GM13976 (cell line): ENCODE data around the gene SPTSSB.

Source experiments
- DNase-seq: peaks from one replicate; pipeline ENCODE4 v3.0.0; 2012; ENCODE audit warnings: low spot score
- in situ Hi-C: fragments of 300-500 bp; cut with MboI; formaldehyde crosslinking; loops from one replicate; pipeline ENCODE4 v1.12.0; 2022; ENCODE audit warnings: low sequenced_read_pairs, mixed read lengths, inconsistent platforms; ENCODE audit not compliant: unreplicated experiment
- TF ChIP-seq, protein P1 (sequence below): IDR thresholded peaks from 2 replicates; pipeline ENCODE4 v1.5.1; 2012; ENCODE audit warnings: borderline replicate concordance, mild to moderate bottlenecking; ENCODE audit not compliant: insufficient read depth; ENCODE audit errors: extremely low read depth, missing control alignments, control extremely low read depth

SPTSSB gene

GRCh38 chr3:161392853-161393252 is 21.5 kb upstream of the SPTSSB start:
- in situ Hi-C loops = no loop called here
- no peak for DNase-seq
- TF ChIP-seq, protein P1, sequence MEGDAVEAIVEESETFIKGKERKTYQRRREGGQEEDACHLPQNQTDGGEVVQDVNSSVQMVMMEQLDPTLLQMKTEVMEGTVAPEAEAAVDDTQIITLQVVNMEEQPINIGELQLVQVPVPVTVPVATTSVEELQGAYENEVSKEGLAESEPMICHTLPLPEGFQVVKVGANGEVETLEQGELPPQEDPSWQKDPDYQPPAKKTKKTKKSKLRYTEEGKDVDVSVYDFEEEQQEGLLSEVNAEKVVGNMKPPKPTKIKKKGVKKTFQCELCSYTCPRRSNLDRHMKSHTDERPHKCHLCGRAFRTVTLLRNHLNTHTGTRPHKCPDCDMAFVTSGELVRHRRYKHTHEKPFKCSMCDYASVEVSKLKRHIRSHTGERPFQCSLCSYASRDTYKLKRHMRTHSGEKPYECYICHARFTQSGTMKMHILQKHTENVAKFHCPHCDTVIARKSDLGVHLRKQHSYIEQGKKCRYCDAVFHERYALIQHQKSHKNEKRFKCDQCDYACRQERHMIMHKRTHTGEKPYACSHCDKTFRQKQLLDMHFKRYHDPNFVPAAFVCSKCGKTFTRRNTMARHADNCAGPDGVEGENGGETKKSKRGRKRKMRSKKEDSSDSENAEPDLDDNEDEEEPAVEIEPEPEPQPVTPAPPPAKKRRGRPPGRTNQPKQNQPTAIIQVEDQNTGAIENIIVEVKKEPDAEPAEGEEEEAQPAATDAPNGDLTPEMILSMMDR = no peak

DNA sequence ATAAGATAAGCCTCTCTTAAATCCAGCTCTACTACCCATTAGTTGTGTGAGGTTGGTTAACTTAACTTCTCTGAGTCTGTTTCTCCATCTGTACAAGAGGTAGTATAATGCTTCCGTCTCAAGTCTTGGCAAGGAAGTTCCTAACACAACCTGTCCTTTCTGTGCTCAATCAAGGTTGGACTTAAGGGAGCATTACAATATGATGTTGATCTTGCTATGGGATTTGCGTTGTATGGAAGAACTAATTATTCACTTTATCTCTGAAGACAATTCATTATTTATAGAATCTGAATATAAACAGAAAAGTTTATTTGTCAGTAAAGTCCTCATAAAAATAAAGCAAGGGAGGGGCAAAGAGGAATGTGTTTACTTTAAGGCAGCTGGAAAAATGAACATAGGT is 18.9 kb upstream of the SPTSSB start:
- no peak for DNase-seq
- TF ChIP-seq, protein P1 = no peak
- in situ Hi-C loops = no loop called here

DNA sequence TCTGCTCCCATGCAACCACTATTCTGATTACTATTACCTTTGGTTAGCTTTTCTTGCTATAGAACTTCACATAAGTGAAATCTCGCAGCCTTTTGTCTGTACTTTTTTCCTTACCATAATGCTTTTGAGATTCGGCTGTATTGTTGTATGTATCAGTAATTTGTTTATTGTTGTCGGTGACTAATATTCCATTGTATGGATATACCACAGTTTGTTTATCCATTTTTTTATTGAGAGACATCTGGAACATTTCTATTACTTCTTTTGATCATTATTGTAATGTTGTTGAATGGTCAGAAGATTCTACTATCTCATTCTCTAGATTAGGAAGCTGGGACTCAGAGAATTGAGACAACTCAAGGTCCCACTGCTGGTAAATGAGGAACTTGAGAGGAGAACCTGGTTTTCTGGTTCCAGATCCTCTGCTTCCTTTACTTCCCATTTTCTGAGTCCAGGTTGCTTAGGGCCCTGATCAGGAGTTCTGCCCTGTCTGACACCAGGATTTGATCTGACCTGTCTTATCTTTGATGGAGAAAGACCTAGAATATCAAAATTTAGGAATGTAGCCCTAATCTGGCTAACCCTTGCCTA is 18.2 kb upstream of the SPTSSB start:
- TF ChIP-seq, protein P1 = no peak
- DNase-seq = no peak
- in situ Hi-C loops = no loop called here

GRCh38 chr3:161388855-161389254 is 17.5 kb upstream of the SPTSSB start:
- no peak for DNase-seq
- in situ Hi-C loops = no loop called here
- TF ChIP-seq, protein P1 = no peak

- DNase-seq = no peak
- TF ChIP-seq, protein P1 = no peak
- in situ Hi-C loops = no loop called here
Observed at GRCh38 chr3:161386991-161387770, 15.9 kb upstream of the SPTSSB start.

- peak; percentile 41 for DNase-seq
- in situ Hi-C loops = no loop called here
Observed at GRCh38 chr3:161372321-161373260, 1.3 kb upstream of the SPTSSB start.

More at GRCh38 chr3:161372321-161373260, 1.3 kb upstream of the SPTSSB start:
- TF ChIP-seq, protein P1 = no peak
